COR-L47 (cell line): ENCODE measurements around the gene JAG2.

ENCODE experiments used
- DNase-seq: peaks from one replicate; lab custom pipeline; 2025; lab: John Stamatoyannopoulos, UW

The JAG2 gene

DNA sequence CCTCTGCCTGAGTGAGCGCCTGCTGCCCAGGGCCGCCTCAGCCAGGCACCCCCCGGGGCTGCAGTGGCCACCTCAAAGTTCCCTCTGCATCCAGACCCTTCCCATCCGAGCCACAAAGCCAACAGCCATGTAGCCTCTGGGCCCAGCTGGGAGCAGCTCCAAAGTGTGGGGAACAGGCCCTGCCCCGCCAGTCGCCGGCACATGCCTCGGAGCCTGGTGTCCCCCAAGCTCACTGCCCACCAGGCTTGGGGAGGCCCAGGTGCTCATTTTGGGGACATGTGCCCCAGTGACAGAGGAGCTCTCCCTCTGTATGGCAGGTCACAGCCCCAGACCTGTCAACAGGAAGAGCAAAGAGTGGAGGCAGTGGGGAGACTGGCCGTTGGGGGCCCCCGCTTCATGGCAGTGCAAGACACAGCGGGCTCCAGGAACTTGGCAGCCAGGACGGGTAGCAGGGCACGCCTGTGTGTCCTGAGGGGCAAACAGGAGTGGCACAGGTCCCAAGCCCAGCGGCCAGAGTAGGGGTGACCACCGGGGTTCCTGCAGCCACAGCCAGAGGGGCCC, 29.9 kb downstream of the JAG2 start:
- DNase-seq = no peak

DNA sequence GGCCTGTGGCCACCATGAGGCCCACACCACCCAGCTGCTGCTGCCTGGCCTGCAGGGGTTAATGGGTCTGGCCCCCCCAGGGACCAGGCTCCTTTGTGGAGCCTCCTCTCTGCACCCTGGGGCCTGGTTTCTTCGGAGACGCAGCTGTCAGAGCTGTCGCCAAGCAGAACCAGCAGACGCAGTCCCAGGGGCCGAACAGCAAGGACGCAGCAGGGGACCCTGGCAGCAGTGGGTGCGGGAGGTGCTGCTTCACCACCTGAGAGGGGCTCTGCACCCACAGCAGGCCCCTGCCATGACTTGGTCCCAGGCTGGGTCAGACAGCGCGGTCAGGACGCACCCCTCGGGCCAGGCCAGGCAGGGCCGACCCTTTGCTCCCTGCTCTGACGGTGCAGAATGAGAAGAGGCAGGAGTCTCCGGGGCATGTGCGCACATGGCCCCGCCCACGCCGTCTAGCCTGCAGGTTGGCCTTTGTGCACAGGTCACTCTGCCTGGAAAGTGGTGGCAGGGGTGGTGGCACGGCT, 30.5 kb downstream of the JAG2 start:
- no peak for DNase-seq

GRCh38 chr14:105137481-105138020, 31.0 kb downstream of the JAG2 start:
- DNase-seq = no peak

DNA sequence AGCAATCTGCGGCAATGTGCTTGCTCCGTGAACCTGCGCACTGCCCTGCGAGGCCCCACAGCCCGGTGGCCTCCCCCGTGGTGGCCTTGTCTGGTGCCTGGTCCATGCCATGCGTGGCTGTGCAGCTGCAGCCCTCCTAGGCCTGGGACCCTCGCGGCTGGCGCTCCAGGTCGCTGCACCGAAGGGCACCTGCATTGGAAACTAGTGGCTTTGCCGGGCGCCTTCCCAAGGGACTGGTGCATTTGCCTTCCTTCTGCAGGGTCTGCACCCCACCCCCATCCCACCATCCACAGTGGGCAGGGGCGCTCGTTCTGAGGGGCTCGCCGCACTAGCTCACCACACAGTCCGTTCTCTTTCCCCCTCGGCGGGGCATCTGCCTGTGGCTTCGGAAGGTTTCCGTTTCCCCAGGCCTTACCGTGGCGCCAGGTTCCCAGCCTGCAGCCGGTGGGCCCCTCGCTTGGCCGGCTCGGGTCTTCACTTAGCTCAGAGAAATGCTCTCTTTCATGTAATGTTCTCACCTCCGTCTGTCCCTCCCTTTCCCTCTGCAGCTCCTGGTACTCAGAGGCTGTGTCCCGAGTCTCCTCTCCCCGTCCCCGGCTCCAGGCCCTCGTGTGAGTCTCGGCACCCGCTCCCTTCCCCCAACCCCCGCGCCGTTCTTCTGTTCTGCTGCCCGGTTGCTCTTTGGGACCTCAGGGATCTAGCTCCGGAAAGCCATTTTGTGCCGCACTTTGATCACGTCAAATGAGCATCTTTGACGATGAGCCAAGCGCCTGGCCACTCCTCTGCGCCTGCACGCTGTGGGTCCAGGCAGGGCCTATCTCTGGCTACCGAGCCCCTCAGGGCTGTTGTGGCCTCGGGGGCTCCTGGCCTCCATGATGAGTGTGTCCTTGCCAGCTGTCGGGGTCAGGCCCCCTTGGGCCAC, 31.9 kb downstream of the JAG2 start:
- DNase-seq = no peak

- DNase-seq = no peak
Observed at GRCh38 chr14:105135700-105136395, 32.7 kb downstream of the JAG2 start.

DNA sequence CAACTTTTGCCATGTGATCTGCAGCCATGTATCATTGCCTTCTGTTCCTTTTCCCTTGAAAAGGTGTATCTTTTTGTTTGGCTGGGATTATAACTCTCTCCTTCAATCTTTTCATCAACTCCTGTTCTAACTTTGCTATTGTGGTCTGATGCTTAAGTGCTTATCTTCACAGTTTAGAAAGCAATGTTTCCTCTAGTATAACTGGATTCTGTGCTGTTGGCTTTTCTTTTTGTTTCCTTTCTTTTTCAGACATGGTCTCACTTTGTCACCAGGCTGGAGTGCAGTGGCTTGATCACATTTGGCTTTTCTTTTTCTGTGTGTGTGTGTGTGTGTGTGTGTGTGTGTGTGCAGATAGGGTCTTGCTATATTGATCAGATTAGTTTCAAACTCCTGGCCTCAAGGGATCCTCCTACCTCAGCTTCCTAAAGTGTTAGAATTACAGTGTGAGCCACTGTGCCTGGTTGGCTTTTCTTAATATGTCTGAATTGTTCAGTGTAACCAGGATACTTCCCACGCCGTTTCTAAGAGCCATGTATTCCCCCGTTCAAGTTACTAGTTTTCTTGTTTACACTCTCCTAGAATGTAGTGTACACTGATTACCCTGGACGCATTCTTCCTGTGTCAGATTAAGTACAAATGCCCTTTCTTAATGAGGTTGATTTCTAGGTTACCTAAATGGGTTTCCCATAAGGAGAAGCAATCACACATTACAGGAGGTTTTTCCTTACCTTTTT, 35.5 kb downstream of the JAG2 start:
- no peak for DNase-seq

DNA sequence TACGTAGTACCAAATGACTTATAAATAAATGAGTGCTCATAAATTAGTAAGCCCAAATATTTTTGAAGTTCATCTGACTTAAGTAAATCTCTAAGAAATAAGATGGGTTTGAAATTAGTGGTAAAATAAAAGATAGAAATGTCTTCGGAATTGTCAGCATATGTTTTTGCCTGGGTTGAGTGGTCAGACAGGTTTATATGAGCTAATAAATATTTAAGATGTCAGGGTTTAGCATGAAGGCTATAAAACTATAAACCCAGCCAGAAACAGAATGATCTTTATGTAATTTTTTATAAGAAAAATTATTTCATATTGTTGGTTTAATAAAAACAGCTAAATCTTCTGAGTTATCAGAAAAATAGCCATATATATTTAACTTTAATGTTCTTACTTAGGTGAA, 37.3 kb downstream of the JAG2 start:
- DNase-seq = no peak

GRCh38 chr14:105128059-105128458, 40.5 kb downstream of the JAG2 start:
- DNase-seq = no peak

- no peak for DNase-seq
Observed at GRCh38 chr14:105126981-105127329, 41.6 kb downstream of the JAG2 start.

GRCh38 chr14:105126126-105126980, 42.2 kb downstream of the JAG2 start:
- DNase-seq = no peak

DNA sequence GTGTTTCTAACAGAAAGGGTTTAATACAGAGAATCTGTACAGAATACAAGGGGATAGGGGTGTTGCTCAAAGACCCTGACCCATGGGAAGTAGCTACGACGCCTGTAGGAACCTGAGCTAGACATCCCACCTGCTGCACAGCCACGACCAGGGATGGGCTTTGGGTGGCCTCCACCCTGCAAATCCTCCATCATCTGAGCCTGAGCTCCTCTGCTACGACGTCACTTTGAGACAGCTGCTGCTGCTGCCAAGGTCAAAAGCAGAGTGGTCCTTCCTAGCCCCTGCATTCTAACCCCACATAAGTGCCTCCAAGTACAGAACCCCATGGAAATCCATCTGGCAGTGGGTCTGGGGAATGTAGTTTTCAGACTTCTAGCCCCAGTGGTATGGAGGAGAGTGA, 43.8 kb downstream of the JAG2 start:
- no peak for DNase-seq

GRCh38 chr14:105123981-105124765, 44.4 kb downstream of the JAG2 start:
- no peak for DNase-seq

DNA sequence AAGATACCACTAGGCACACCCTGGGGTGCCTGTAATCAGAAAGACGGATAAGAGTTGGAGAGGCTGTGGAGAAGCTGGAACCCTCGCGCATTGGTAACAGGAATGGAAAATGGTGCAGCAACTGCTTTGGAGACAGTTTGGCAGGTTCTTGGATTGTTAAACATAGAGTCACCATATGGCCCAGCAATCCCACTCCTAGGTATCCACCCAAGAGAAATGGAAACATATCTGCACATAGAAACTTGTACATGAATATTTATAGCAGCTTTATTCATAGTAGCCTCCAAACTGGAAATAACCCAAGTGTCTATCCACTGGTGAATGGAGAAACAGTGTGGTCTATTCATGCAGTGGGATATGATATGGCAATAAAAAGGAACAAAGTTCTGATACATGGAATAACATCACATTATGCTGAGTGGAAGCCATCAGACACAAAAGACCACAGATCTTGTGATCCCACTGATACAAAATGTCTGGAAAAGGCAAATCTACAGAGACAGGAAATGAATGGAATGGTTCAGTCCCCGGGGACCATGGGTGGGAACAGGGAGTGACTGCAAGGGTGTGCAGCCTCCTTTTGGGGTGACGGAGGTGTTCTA, 45.4 kb downstream of the JAG2 start:
- no peak for DNase-seq

DNA sequence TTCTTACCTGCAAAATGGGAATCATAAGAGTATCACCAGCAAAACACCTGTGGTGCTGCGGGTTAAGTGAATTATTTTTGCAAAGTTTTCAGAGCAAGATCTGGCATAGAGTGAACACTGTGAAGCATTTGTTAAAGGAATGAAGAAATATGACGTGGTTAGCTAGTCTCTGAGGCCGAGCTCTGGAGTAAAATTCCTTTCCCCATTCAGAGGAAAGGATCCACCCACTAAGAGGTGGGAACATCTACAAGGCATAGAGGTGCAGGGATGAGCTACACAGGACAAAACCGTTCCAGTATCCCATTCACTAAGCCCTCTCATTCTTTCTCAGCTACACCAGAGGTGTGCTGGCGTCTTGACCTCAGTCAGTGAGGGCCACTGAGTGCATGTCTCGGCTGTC, 48.5 kb downstream of the JAG2 start:
- DNase-seq = no peak

GRCh38 chr14:105119408-105120025, 49.1 kb downstream of the JAG2 start:
- no peak for DNase-seq

DNA sequence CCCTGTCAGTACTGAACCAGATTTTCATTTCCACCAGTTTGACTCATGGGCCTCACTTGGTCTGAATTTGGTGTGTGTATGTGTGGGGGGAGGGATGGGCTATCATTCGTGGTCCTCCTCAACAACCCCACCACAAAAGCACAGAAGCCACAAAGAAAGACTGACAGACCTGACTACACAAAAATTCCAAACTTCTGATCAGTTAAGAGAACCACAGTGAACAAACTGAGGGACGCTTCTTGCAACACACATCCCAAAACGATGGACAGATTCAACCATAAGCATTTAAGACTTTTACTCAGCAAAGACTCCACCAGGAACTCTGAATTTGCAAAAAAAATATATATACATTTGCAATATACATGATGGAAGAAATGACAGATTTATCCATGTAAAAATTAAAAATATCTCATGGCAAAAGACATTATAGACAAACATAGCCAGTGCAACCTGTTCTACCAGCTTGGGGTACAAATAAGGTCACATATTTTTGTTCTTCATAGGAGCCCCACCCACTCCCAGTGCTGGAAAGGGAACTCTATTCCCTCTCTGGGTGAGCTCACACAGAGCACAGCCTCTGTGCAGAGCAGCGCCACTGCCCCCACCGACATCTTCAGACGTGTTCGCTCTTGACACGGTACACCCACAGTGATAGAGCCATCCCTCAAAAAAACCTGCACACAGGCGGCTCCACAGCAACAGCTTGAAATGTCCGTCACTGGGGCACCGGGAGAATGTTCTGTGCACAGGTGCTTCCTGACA, 49.7 kb downstream of the JAG2 start:
- no peak for DNase-seq

- DNase-seq = no peak
Observed at GRCh38 chr14:105117710-105118385, 50.7 kb downstream of the JAG2 start.

DNA sequence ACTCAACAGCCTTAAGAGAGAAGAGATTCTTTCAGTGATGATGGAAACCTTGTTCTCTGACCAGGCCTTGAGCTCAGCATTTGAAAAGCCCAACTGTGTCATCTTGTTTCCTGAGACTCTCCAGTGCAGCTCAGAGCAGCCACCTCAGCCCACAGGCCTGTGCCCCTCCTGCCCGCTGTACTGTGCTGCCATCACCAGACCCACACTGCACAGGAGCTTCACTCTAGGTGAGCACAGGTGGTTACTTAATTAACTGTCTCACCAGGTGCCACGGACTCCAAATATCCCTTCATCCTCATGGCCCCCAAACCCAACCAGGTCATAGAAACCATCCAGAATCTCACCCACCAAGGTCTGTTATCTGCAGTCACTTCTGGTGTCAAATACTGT, 51.3 kb downstream of the JAG2 start:
- DNase-seq = no peak
